Mesenchymal stem cell (in vitro differentiated cells and primary cell): ENCODE data around the gene C2orf68.

Experiments used
- DNase-seq: peaks from one replicate; pipeline ENCODE4 v3.0.0-alpha.2; 2013
- H2AFZ ChIP-seq: one replicate; pipeline ENCODE4 v1.6.1; 2013; ENCODE audit warnings: low read depth, mild to moderate bottlenecking, control low read depth, inconsistent platforms, low read length, moderate library complexity
- H2AK5ac ChIP-seq: 2 replicates; pipeline ENCODE4 v1.6.1; 2013; ENCODE audit warnings: low read length, moderate library complexity, mild to moderate bottlenecking, inconsistent platforms; ENCODE audit not compliant: severe bottlenecking
- H2BK120ac ChIP-seq: one replicate; pipeline ENCODE4 v1.6.1; 2013; ENCODE audit warnings: low read depth, mild to moderate bottlenecking, inconsistent platforms, low read length, moderate library complexity
- H2BK12ac ChIP-seq, 2 experiments: one replicate each; pipeline ENCODE4 v1.6.1; 2013; ENCODE audit warnings: inconsistent platforms in 2 of 2, low read length in 2 of 2, mild to moderate bottlenecking in 2 of 2, moderate library complexity in 2 of 2, control low read depth in 1 of 2
- H2BK15ac ChIP-seq: one replicate; pipeline ENCODE4 v1.6.1; 2013; ENCODE audit warnings: mild to moderate bottlenecking, low read depth, inconsistent platforms; ENCODE audit not compliant: poor library complexity, severe bottlenecking
- H2BK5ac ChIP-seq: 2 replicates; pipeline ENCODE4 v1.6.1; 2013; ENCODE audit warnings: low read depth, mild to moderate bottlenecking, low read length, control low read depth, inconsistent platforms; ENCODE audit not compliant: poor library complexity, severe bottlenecking
- H3K14ac ChIP-seq, 2 experiments: one replicate each; pipeline ENCODE4 v1.6.1; 2013; ENCODE audit warnings: inconsistent platforms in 2 of 2, low read length in 2 of 2, control low read depth in 1 of 2, mild to moderate bottlenecking in 1 of 2, moderate library complexity in 1 of 2
- H3K18ac ChIP-seq, 2 experiments: one replicate each; pipeline ENCODE4 v1.6.1; 2013; ENCODE audit warnings: inconsistent platforms in 2 of 2, low read length in 2 of 2, control low read depth in 1 of 2, low read depth in 1 of 2, mild to moderate bottlenecking in 1 of 2
- H3K23ac ChIP-seq, 2 experiments: one replicate each; pipeline ENCODE4 v1.6.1; 2013; ENCODE audit warnings: inconsistent platforms in 2 of 2, low read length in 2 of 2, mild to moderate bottlenecking in 2 of 2, moderate library complexity in 2 of 2, control low read depth in 1 of 2
- H3K27ac ChIP-seq: 2 replicates; pipeline ENCODE4 v1.5.1; 2013; ENCODE audit warnings: mild to moderate bottlenecking, moderate library complexity, low read length, control low read depth, inconsistent platforms; ENCODE audit not compliant: poor library complexity, severe bottlenecking
- H3K27me3 ChIP-seq, 2 experiments: 2 replicates each; pipeline versions ENCODE4 v1.6.1 to v1.7.0; 2013; ENCODE audit warnings: low read length in 2 of 2, mild to moderate bottlenecking in 2 of 2, moderate library complexity in 2 of 2, control low read depth in 1 of 2, inconsistent platforms in 1 of 2; ENCODE audit not compliant: control insufficient read depth in 1 of 2, insufficient read depth in 1 of 2
- H3K36me3 ChIP-seq, 2 experiments: 2 replicates each; pipeline versions ENCODE4 v1.6.1 to v1.7.0; 2013; ENCODE audit warnings: low read length in 2 of 2, control low read depth in 1 of 2, inconsistent platforms in 1 of 2, low read depth in 1 of 2, mild to moderate bottlenecking in 1 of 2; ENCODE audit not compliant: insufficient read depth in 2 of 2, control insufficient read depth in 1 of 2
- H3K4ac ChIP-seq, 2 experiments: one replicate each; pipeline ENCODE4 v1.6.1; 2013; ENCODE audit warnings: inconsistent platforms in 2 of 2, low read length in 2 of 2, mild to moderate bottlenecking in 2 of 2, moderate library complexity in 2 of 2, control low read depth in 1 of 2, low read depth in 1 of 2
- H3K4me1 ChIP-seq: 2 replicates; pipeline ENCODE4 v1.6.1; 2013; ENCODE audit warnings: low read depth, low read length, control low read depth; ENCODE audit not compliant: control insufficient read depth, insufficient read depth
- H3K4me2 ChIP-seq: 2 replicates; pipeline ENCODE4 v1.6.1; 2013; ENCODE audit warnings: low read length, mild to moderate bottlenecking, inconsistent platforms; ENCODE audit not compliant: poor library complexity, severe bottlenecking
- H3K4me3 ChIP-seq, 2 experiments: 2 replicates each; pipeline versions ENCODE4 v1.5.1 to v1.7.0; 2013; ENCODE audit warnings: low read length in 2 of 2, mild to moderate bottlenecking in 2 of 2, control low read depth in 1 of 2, low read depth in 1 of 2; ENCODE audit not compliant: insufficient read depth in 1 of 2
- H3K79me1 ChIP-seq: replicated peaks from 2 replicates; pipeline ENCODE4 v1.6.1; 2013; ENCODE audit warnings: mild to moderate bottlenecking, control low read depth, low read length, inconsistent platforms; ENCODE audit not compliant: poor library complexity, severe bottlenecking
- H3K9ac ChIP-seq: 2 replicates; pipeline ENCODE4 v1.7.0; 2013; ENCODE audit warnings: mild to moderate bottlenecking, low read length, moderate library complexity
- H3K9me3 ChIP-seq: 2 replicates; pipeline ENCODE4 v1.7.0; 2013; ENCODE audit warnings: mild to moderate bottlenecking, low read length; ENCODE audit not compliant: control insufficient read depth
- H4K8ac ChIP-seq: one replicate; pipeline ENCODE4 v1.6.1; 2013; ENCODE audit warnings: inconsistent platforms, mild to moderate bottlenecking, low read length, moderate library complexity
- H4K91ac ChIP-seq: one replicate; pipeline ENCODE4 v1.6.1; 2013; ENCODE audit warnings: mild to moderate bottlenecking, low read length, inconsistent platforms
- WGBS: methylation state at CpG from one replicate; pipeline ENCODE4 v1.1.7; 2013; ENCODE audit warnings: mixed read lengths; 5-methylcytosine and 5-hydroxymethylcytosine counted together

The C2orf68 gene

GRCh38 chr2:85589982-85590791 is 21.7 kb downstream of the C2orf68 start:
- Histone ChIP-seq H3K23ac (no peak overlapping the region), H3K36me3 (peaks cover 7 to 9% of the 10 kb centered on the region in 2 experiments), H3K27ac (peak overlapping the region; percentile 62), H4K8ac (peak overlapping the region; percentile 82), H2AK5ac (no peak overlapping the region), H3K18ac (peak overlapping the region; percentile 58 to 80), H2BK120ac (no peak overlapping the region), H4K91ac (peak overlapping the region; percentile 68), H3K9me3 (no peaks in the 10 kb centered on the region), H3K9ac (peak overlapping the region; percentile 67), H3K4me2 (no peak overlapping the region), H3K14ac (no peak overlapping the region), H2BK12ac (peak overlapping the region; percentile 44 to 45), H2BK5ac (no peak overlapping the region), H2BK15ac (no peak overlapping the region), H3K4ac (peak overlapping the region; percentile 20 to 54), H3K4me3 (peak overlapping the region in 1 of 2 experiments; percentile 47), H3K79me1 (peaks cover 9% of the 10 kb centered on the region), H3K4me1 (peaks cover 31% of the 10 kb centered on the region), H2AFZ (peak overlapping the region; percentile 10), H3K27me3 (no peaks in the 10 kb centered on the region)
- DNase-seq: peak; percentile 86
- 52% methylated on average over 7 of the region's 7 CpGs for WGBS

- Histone ChIP-seq H3K4me1 (peaks cover 35% of the 10 kb centered on the region), H3K23ac (no peak overlapping the region)
- 95% methylated on average over 4 of the region's 4 CpGs for WGBS
These were observed 22.7 kb downstream of the C2orf68 start for GRCh38 chr2:85589181-85589580.

GRCh38 chr2:85588645-85589044 is 23.2 kb downstream of the C2orf68 start:
- 93% methylated on average over 4 of the region's 4 CpGs for WGBS
- H3K23ac ChIP-seq: no peak overlapping the region
- H2BK120ac ChIP-seq: peak overlapping the region; percentile 9
- H3K4me3 ChIP-seq: no peak overlapping the region
- no peak overlapping the region for H3K9ac ChIP-seq
- no peaks in the 10 kb centered on the region for H3K27me3 ChIP-seq
- peak overlapping the region; percentile 18 for H3K27ac ChIP-seq
- peak overlapping the region; percentile 65 to 70 for H2BK12ac ChIP-seq
- H3K9me3 ChIP-seq: no peaks in the 10 kb centered on the region
- H2AK5ac ChIP-seq: peak overlapping the region; percentile 75
- peaks cover 7 to 14% of the 10 kb centered on the region in 2 experiments for H3K36me3 ChIP-seq
- H3K4ac ChIP-seq: peak overlapping the region in 1 of 2 experiments; percentile 18
- peaks cover 34% of the 10 kb centered on the region for H3K4me1 ChIP-seq
- DNase-seq: no peak
- H3K4me2 ChIP-seq: no peak overlapping the region
- H2AFZ ChIP-seq: no peak overlapping the region
- peak overlapping the region; percentile 28 for H4K91ac ChIP-seq
- no peak overlapping the region for H3K18ac ChIP-seq
- no peak overlapping the region for H2BK15ac ChIP-seq
- no peak overlapping the region for H4K8ac ChIP-seq
- H3K14ac ChIP-seq: no peak overlapping the region
- no peak overlapping the region for H2BK5ac ChIP-seq
- peaks cover 3% of the 10 kb centered on the region for H3K79me1 ChIP-seq

More at GRCh38 chr2:85589181-85589580, 22.7 kb downstream of the C2orf68 start:
- Histone ChIP-seq H3K27me3 (no peaks in the 10 kb centered on the region), H4K91ac (no peak overlapping the region), H3K4me2 (no peak overlapping the region), H2BK5ac (no peak overlapping the region), H3K79me1 (peaks cover 5% of the 10 kb centered on the region), H3K4me3 (no peak overlapping the region), H2AK5ac (peak overlapping the region; percentile 56), H2BK12ac (peak overlapping the region in 1 of 2 experiments; percentile 56), H4K8ac (no peak overlapping the region), H3K9me3 (no peaks in the 10 kb centered on the region), H2BK120ac (no peak overlapping the region), H3K36me3 (peaks cover 7 to 13% of the 10 kb centered on the region in 2 experiments), H3K18ac (no peak overlapping the region), H3K9ac (no peak overlapping the region), H3K4ac (no peak overlapping the region), H3K27ac (peak overlapping the region; percentile 15), H3K14ac (no peak overlapping the region), H2AFZ (no peak overlapping the region), H2BK15ac (no peak overlapping the region)
- no peak for DNase-seq

GRCh38 chr2:85588236-85588635 is 23.6 kb downstream of the C2orf68 start:
- H3K36me3 ChIP-seq: peaks cover 6 to 17% of the 10 kb centered on the region in 2 experiments
- H3K23ac ChIP-seq: no peak overlapping the region
- no peak overlapping the region for H2BK5ac ChIP-seq
- 79% methylated on average over 4 of the region's 4 CpGs for WGBS
- no peak overlapping the region for H4K8ac ChIP-seq
- peak overlapping the region; percentile 75 for H2AK5ac ChIP-seq
- H2BK12ac ChIP-seq: peak overlapping the region; percentile 29 to 65
- peak overlapping the region; percentile 18 for H3K27ac ChIP-seq
- no peak for DNase-seq
- H3K79me1 ChIP-seq: peaks cover 3% of the 10 kb centered on the region
- no peaks in the 10 kb centered on the region for H3K27me3 ChIP-seq
- H3K14ac ChIP-seq: no peak overlapping the region
- H3K9me3 ChIP-seq: no peaks in the 10 kb centered on the region
- H2AFZ ChIP-seq: no peak overlapping the region
- H2BK15ac ChIP-seq: no peak overlapping the region
- H2BK120ac ChIP-seq: peak overlapping the region; percentile 9
- H3K4me1 ChIP-seq: peaks cover 34% of the 10 kb centered on the region
- no peak overlapping the region for H3K9ac ChIP-seq
- H4K91ac ChIP-seq: no peak overlapping the region
- H3K4me3 ChIP-seq: no peak overlapping the region
- peak overlapping the region in 1 of 2 experiments; percentile 18 for H3K18ac ChIP-seq
- no peak overlapping the region for H3K4me2 ChIP-seq
- no peak overlapping the region for H3K4ac ChIP-seq
